ENCODE data around the gene ACACA.

DNA sequence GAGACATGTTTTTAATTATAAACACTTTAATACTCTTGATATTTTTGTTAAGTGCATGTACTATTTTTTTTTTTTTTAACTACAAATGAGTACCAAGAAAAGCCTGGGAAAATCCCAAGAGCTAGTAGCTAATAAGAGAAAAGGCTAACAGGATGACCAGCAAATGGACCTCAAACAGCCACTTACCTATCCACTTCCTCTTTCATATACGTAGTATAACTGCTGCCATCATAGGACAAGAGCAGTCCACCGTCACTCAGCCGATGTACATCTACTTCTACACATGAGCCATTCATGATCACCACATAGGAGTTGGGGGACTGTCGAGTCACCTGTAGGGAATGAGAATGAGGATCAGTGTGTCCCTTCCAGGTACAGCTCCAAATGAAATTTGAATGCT, 158.8 kb downstream of the ACACA start:
- TF ChIP-seq, protein P1, sequence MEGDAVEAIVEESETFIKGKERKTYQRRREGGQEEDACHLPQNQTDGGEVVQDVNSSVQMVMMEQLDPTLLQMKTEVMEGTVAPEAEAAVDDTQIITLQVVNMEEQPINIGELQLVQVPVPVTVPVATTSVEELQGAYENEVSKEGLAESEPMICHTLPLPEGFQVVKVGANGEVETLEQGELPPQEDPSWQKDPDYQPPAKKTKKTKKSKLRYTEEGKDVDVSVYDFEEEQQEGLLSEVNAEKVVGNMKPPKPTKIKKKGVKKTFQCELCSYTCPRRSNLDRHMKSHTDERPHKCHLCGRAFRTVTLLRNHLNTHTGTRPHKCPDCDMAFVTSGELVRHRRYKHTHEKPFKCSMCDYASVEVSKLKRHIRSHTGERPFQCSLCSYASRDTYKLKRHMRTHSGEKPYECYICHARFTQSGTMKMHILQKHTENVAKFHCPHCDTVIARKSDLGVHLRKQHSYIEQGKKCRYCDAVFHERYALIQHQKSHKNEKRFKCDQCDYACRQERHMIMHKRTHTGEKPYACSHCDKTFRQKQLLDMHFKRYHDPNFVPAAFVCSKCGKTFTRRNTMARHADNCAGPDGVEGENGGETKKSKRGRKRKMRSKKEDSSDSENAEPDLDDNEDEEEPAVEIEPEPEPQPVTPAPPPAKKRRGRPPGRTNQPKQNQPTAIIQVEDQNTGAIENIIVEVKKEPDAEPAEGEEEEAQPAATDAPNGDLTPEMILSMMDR (conservative IDR thresholded peaks at IDR 0.05 in 1 of 2, IDR thresholded peaks at IDR 0.05 in 1 of 2; ENCODE audit: extremely low read depth in 1 of 2, insufficient read depth in 1 of 2, low read depth in 1 of 2, low read length in 2 of 2) = no peak
- no peak for TF ChIP-seq EZH2 (IDR thresholded peaks at IDR 0.05; ENCODE audit: borderline replicate concordance, low read length)
